RKO (cell line): ENCODE results near the gene S100A6.
A peak's percentile ranks its signal among the peaks of the same experiment; 100 is the strongest.

ENCODE experiments used
- DNase-seq: peaks from one replicate; pipeline ENCODE4 v3.0.0-alpha.2; 2016; ENCODE audit warnings: low spot score

Gene S100A6

DNA sequence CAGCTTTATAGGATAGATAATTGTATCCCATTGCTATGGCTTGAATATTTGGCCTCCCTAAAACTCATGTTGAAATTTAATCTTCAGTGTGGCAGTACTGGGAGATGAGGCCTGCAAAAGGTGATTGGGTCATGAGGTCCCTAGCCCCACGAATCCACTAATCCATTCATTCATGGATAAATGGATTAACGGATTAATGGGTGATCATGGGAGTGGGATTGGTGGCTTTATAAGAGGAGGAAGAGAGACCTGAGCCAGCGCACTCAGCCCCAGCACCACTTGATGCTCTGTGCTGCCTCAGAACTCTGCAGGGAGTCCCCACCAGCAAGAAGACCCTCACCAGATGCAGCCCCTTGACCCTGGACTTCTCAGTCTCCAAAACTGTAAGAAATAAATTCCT lies 32.0 kb downstream of the S100A6 start:
- DNase-seq = no peak

- no peak for DNase-seq
Observed at GRCh38 chr1:153498746-153499145, 37.0 kb downstream of the S100A6 start.

DNA sequence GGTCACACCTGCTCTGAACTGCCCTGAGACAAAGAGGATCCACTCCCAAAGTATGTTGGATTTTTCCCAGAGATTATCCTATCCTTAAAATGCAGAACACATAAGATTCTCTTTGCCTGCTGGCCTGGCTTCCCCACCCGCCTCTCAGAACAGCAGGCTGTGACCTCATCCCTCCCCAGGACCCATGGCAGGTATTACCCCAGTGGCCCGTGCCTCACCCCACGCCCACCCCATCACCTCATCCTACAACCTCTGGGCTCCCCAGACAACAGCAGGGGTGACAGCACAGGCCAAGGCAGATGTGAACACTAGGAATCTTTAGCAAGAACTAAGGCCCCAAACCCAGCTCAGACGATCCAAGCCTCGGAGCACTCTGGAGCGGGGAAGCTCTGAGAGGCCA lies 40.3 kb downstream of the S100A6 start:
- DNase-seq = no peak

- DNase-seq = peak; percentile 64
Observed at GRCh38 chr1:153494976-153495535, 40.7 kb downstream of the S100A6 start.

DNA sequence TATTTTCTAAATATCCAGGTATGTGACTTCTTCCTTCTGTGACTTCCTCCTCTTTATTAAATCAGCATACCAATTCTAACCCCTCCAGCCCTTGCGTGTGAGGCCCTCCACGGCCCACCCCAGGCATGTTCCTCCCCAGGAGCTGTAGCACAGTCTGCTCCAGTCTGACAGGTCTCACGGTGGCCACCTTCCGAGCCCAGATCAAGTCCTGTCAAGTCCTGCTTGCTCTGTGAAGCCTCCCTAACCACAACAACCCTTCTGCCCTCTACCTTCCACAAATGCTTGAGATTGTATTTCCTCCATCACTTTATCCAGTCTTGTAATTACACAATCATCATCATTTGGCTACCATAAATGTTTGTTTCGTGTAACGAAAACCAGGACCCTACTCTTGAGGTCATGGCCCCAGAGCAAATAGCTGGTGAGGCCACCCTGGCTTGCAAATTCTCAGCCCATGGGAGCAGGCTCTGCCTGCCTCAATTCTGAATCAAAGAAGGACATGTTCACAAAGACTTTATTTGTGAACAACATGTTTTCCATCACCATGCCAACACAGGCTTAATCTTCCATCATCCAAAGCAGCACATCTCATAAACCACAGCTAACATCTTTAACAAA lies 42.3 kb downstream of the S100A6 start:
- no peak for DNase-seq

DNA sequence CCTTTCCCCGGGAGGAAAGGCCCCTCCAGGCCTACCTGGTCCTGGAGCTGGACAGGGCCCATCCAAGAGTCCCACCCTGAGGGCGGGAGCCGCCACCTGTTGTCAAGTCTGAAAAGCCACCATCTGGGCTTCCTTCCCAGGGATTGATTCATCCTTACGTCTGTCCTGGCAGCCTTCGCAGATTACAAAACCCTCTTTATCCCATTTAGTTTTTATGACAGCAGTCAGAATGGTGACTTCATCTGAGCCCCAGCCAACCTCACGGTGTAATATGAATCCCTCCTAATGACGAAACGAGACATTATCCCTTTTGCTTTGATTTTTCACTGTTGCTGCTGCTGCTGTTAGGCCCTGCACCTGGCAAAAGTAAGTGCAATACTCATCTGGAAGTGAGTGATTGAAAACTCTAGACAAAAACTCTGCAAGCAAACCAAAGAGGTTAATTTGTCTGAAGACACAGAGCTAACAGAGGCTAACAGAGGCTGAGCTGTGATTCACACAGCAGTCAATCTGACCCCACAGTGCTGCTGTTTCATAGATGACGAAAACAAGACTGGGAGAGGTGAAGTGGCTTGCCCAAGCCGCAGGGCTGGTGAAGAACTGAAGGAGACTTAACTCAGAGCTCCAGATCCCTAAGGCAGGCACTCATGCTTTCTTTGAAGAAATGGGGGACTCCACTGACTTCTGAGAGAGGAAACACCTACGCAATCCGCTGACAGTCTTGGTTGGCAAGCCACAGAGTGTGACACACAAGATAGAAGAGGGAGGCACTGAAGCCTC lies 45.3 kb downstream of the S100A6 start:
- peak; percentile 93 for DNase-seq

- peak; percentile 21 for DNase-seq
Observed at GRCh38 chr1:153488731-153489130, 47.1 kb downstream of the S100A6 start.

GRCh38 chr1:153487707-153488106 lies 48.1 kb downstream of the S100A6 start:
- DNase-seq = no peak

DNA sequence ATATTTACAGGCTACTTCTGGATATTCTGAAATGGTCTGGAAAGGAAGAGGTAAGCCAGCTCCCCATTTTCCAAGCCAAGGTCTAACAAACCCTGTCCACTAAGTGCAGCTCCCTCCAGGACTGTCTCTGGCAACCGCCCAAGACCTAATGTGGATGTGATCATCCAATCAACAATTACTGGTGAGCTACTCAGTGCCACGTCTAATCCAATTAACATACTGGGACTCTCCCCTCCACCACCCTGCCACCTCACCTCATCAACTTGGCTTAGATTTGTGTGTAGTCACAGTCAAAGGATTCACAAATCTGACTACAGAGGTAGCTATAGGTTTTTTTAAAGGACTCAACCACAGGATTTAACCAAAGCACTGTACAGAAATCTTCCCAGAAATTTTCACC lies 49.9 kb downstream of the S100A6 start:
- DNase-seq = peak; percentile 37
